Aorta (tissue), 5 donors: ENCODE data around the gene PRICKLE2. TPM values are rescaled to one million over a fixed set of nuclear protein-coding genes. Genes with fewer than 3 reads are reported as not detected.

Source experiments
- ATAC-seq: fragments of 200-7000 bp; cut with Tn5 transposase; one replicate; pipeline ENCODE4 v1.9.1; 2022; ENCODE audit warnings: moderate library complexity; ENCODE audit not compliant: low FRiP score
- DNase-seq, 2 donors: peaks; one replicate each; pipeline ENCODE4 v3.0.0-alpha.2; 2020
- H3K27ac ChIP-seq, 2 donors: one replicate each; pipeline ENCODE4 v1.5.1; 2013; ENCODE audit warnings: low read length in 2 of 2, mild to moderate bottlenecking in 2 of 2, moderate library complexity in 2 of 2, control low read depth in 1 of 2, inconsistent platforms in 1 of 2, low read depth in 1 of 2
- H3K27me3 ChIP-seq, 2 donors: one replicate each; pipeline ENCODE4 v1.6.1; 2013; ENCODE audit warnings: control low read depth in 1 of 2, low read length in 1 of 2, mild to moderate bottlenecking in 1 of 2, moderate library complexity in 1 of 2; ENCODE audit not compliant: insufficient read depth in 2 of 2, control insufficient read depth in 1 of 2
- H3K36me3 ChIP-seq, 2 donors: one replicate each; pipeline ENCODE4 v1.6.1; 2013; ENCODE audit warnings: control low read depth in 1 of 2, low read length in 1 of 2, mild to moderate bottlenecking in 1 of 2; ENCODE audit not compliant: insufficient read depth in 2 of 2, control insufficient read depth in 1 of 2
- H3K4me1 ChIP-seq, 2 donors: one replicate each; pipeline ENCODE4 v1.6.1; 2013; ENCODE audit warnings: low read length in 2 of 2, control low read depth in 1 of 2, mild to moderate bottlenecking in 1 of 2, moderate library complexity in 1 of 2; ENCODE audit not compliant: insufficient read depth in 2 of 2, control insufficient read depth in 1 of 2
- H3K4me3 ChIP-seq, 2 donors: one replicate each; pipeline ENCODE4 v1.5.1; 2013; ENCODE audit warnings: low read length in 2 of 2, control low read depth in 1 of 2, mild to moderate bottlenecking in 1 of 2
- H3K9me3 ChIP-seq: one replicate; pipeline ENCODE4 v1.6.1; 2013; ENCODE audit warnings: mild to moderate bottlenecking, low read length; ENCODE audit not compliant: control insufficient read depth
- WGBS, 2 donors: extraction: QIAGEN DNeasy Blood & Tissue Kit; methylation state at CpG; one replicate each; pipeline ENCODE4 v1.1.7; 2013; 5-methylcytosine and 5-hydroxymethylcytosine counted together
- intact Hi-C, 2 donors: fragments of 100-400 bp; cut with DNase I; formaldehyde crosslinking; loops; one replicate each; pipeline versions ENCODE4 v1.14.2 to v1.15.0; 2022
- polyA plus RNA-seq, 2 donors: library from polyadenylated mRNA; stranded (reverse); fragments of 200-250 nt; gene quantifications; one replicate each; pipeline ENCODE4 v1.2.3, GENCODE V29; 2013
- total RNA-seq, 2 donors: library from RNA; stranded (reverse); fragmentation: NEBNext Ultra II Directional; extraction: Animal tissue kit (Norgen Biotek cat#: 25700); gene quantifications; one replicate each; pipeline ENCODE4 v1.2.1, GENCODE V29; 2021
- donor health status: healthy with polysubstance abuse.
- donor health status: Bipolar disorder and iron deficiency.
- donor health status: DM: no; HTN: no; CAD: no.
- donor health status: DM: no; HTN: no; CAD: no.
- donor health status: DM: yes; HTN: yes; CAD: no.

Gene PRICKLE2
- total and polyA plus RNA-seq, 4 donors, result 2.1 to 42.1 (median 13.9) TPM

DNA sequence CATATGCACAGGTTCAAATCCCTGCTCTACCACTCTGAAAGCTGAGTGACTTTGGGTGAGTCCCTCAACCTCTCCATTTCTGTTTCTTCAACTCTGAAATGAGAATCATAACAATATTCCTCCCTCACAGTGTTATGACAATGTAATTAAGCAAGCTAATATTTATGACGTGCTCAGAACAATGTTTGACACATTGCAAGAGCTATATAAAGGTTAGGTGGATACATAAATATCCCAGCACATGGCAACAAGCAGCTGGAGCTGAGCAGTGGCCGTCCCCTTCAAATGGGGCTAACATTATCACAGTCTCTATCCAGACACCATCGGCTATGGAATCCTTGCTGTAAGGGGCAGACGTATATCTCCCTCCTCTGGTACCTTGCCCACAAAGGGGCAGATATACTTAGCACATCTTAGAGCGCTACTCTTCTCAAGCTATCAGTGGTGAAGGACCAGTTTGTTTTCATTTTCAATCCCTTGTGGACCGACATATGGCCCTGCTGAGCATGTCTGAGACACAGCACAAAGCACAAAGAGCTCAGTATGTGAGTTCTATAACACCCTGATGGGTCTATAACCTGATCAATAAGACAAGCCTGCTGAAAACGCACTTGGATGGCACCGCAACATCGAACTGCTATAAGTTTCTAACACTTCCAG is 80.9 kb downstream of the PRICKLE2 start:
- DNase-seq (no peak), ATAC-seq (no peak)
- intact Hi-C loops, result no loop called here
- Histone ChIP-seq H3K9me3 (no peaks in the 10 kb centered on the region), H3K4me1 (no peaks in the 10 kb centered on the region), H3K27me3 (no peaks in the 10 kb centered on the region), H3K36me3 (peaks cover 0 to 4% of the 10 kb centered on the region in 2 donors), H3K4me3 (no peak overlapping the region), H3K27ac (no peak overlapping the region)
- 83 to 87% methylated on average over 9 of the region's 9 CpGs for WGBS, 2 donors

DNA sequence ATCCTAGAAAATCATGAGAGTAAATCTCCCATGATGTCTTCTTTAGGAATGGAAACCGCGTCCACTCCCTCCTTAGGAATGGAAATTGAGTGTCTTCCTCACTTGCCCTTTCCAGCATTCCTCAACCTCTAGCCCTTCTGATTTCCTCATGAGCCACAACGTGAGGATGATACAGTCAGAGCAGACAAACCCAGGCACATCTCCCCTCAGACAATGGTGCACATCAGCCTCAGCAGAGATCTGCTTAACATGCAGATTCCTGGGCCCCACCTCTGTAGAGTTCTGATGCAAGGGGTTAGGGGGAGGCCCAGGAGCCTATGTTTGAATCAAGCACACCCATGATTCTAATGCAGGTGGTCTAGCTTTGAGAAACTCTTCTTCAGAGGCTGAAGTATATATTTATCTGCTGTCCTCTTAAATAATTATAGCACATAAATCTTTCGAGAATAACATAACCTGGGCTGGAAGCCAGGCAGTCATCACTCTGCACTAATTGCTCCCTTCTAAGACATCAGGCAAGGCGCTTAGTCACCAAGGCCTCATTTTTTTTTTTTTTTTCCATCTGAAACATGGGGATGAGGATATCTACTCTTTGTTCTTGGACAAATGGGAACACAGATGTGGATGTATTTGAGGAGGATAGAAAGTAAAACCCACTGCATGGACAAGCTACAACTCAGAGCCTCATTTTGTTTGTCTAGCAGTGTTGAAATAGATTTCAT is 81.7 kb downstream of the PRICKLE2 start:
- Histone ChIP-seq H3K27me3 (no peaks in the 10 kb centered on the region), H3K9me3 (no peaks in the 10 kb centered on the region), H3K27ac (no peak overlapping the region), H3K4me3 (no peak overlapping the region), H3K36me3 (peaks cover 0 to 4% of the 10 kb centered on the region in 2 donors), H3K4me1 (no peaks in the 10 kb centered on the region)
- WGBS, 2 donors, result 75 to 77% methylated on average over 5 of the region's 5 CpGs
- no peak for DNase-seq
- no peak for ATAC-seq
- intact Hi-C loops, result no loop called here

DNA sequence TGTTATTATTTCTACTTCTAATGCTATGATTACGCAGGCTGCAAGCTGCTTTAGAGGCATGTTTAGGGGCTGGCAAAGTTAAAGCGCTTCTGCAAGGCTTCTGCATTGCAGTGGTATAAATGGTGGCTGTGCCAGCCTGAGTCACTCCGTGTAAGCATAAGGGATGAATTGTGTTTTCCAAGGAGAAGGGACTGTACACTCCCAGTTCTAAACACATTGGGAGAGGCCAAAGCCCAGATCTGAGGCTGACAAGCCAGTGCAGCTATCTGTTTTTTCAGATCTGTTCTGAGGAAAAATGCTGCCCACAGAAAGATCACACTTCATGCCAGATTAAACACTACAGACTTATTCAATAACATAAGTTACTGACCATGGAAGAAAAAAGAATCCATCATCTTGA is 83.8 kb downstream of the PRICKLE2 start:
- Histone ChIP-seq H3K27me3 (no peaks in the 10 kb centered on the region), H3K4me3 (no peak overlapping the region), H3K4me1 (no peaks in the 10 kb centered on the region), H3K36me3 (peaks cover 2 to 3% of the 10 kb centered on the region in 2 donors), H3K9me3 (no peaks in the 10 kb centered on the region), H3K27ac (no peak overlapping the region)
- WGBS, 2 donors, result 23 to 30% methylated on average over 3 of the region's 3 CpGs
- ATAC-seq (no peak), DNase-seq (no peak)
- intact Hi-C loops, result no loop called here

DNA sequence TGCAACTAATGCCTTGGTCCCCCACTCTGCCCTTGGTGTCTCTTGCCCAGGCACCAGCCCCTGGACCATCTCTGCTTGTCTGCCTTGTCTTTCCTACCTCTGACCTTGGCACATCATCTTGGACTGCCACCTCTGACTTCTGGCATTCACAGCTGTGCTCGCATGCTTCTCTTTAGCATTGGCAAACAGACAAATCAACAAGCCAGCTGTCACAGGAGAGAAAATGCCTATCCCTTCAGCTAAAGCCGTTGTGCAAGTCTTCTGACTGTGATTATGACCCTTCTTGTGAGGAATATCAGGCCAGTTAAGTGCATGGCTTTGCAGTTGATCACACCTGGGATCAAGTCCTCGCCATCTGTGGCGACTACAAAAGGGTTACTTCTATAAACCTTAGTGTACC is 84.6 kb downstream of the PRICKLE2 start:
- Histone ChIP-seq H3K4me3 (no peak overlapping the region), H3K27ac (no peak overlapping the region), H3K9me3 (no peaks in the 10 kb centered on the region), H3K4me1 (no peaks in the 10 kb centered on the region), H3K27me3 (no peaks in the 10 kb centered on the region), H3K36me3 (peaks cover 2% of the 10 kb centered on the region in 2 donors)
- WGBS, 2 donors, result 75 to 86% methylated on average over 4 of the region's 4 CpGs
- intact Hi-C loops, result no loop called here
- ATAC-seq, result no peak
- no peak for DNase-seq

DNA sequence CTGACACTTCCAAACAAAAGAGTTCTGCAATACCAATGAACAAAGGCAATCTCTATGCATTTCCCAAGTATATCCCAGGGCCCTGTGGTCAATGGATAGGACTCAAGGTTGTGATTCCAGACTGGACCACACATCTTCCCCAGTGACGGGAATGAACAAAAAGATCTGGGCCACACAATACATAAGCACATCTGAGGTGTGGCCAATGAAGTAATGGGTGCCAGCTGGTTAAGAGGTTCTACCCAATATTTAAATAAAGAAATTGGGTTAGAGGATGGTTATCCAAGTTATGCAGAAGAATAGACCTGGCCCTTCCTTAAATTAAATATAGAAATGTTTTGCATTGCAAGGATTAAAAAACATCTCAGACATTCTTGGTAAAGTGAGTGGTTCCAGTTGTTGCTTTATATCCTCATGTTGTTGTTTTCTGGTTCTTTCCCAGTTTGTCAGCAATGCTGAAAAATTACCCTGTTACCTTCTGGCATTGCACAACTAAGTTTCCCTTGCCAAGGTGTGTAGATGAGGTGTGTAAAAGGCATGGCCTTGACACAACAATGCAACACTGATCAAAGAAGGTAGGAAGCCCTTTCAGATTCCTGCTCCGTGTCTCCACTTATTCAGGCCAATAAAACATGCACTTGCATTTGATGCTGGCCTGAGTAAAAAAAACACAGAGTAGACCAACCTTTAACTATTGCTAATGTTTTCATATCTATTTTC is 86.5 kb downstream of the PRICKLE2 start:
- no peaks in the 10 kb centered on the region for H3K4me1 ChIP-seq
- WGBS, 2 donors, result 87 to 92% methylated on average over 2 of the region's 2 CpGs
- DNase-seq (no peak), ATAC-seq (no peak)
- H3K27ac ChIP-seq, result no peak overlapping the region
- H3K4me3 ChIP-seq, result no peak overlapping the region
- H3K36me3 ChIP-seq, result peaks cover 2% of the 10 kb centered on the region in 2 donors
- intact Hi-C loops, result no loop called here
- H3K27me3 ChIP-seq, result no peaks in the 10 kb centered on the region
- H3K9me3 ChIP-seq, result no peaks in the 10 kb centered on the region

DNA sequence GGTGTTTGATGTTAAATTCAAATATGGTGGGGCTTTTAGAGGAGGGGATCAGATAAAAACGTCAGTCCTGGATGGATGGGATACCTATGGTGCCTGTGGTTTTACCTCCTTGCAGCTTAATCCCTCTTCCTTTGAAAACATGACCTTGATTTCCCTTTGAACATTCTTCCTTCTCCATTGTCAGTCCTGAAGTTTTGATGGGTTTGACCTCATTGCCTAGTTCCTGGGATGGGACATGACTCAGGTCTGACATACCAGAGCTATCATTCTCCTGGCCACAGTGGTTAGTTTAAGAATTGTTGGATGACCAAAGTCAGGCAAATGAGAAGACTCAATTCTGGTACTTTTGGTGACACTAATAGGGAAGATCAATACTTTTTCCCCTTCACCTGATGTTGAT is 87.2 kb downstream of the PRICKLE2 start:
- no peaks in the 10 kb centered on the region for H3K4me1 ChIP-seq
- no peaks in the 10 kb centered on the region for H3K27me3 ChIP-seq
- peaks cover 2% of the 10 kb centered on the region in 2 donors for H3K36me3 ChIP-seq
- H3K9me3 ChIP-seq, result no peaks in the 10 kb centered on the region
- 79 to 81% methylated on average over 1 of the region's 1 CpG for WGBS, 2 donors
- no peak for DNase-seq
- intact Hi-C loops, result no loop called here
- H3K4me3 ChIP-seq, result no peak overlapping the region
- no peak for ATAC-seq
- no peak overlapping the region for H3K27ac ChIP-seq

DNA sequence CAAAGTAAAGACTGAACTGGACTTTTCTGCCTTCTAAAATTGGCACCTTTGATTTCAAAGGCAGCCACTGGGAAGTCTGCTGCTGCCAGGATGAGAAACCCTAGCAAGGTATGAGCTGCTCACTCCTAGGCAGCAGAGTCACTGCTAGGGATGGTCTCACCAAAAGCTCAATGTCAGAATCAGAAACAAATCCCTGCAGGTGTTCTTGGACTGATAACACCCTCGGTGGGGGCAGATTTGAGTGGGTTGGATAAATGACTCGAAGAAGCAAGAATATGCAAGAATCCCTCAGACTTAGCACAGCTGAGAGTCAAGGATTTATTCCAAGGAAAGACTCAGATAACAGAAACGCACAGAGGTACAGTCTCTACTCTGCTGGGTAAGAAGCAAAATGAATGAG is 90.4 kb downstream of the PRICKLE2 start:
- H3K36me3 ChIP-seq, result peaks cover 2% of the 10 kb centered on the region in 2 donors
- intact Hi-C loops, result no loop called here
- H3K9me3 ChIP-seq, result no peaks in the 10 kb centered on the region
- no peak for DNase-seq
- WGBS, 2 donors, result 63 to 73% methylated on average over 3 of the region's 3 CpGs
- peaks cover 0 to 1% of the 10 kb centered on the region in 2 donors for H3K4me1 ChIP-seq
- H3K27ac ChIP-seq, result no peak overlapping the region
- no peaks in the 10 kb centered on the region for H3K27me3 ChIP-seq
- no peak for ATAC-seq
- H3K4me3 ChIP-seq, result no peak overlapping the region

DNA sequence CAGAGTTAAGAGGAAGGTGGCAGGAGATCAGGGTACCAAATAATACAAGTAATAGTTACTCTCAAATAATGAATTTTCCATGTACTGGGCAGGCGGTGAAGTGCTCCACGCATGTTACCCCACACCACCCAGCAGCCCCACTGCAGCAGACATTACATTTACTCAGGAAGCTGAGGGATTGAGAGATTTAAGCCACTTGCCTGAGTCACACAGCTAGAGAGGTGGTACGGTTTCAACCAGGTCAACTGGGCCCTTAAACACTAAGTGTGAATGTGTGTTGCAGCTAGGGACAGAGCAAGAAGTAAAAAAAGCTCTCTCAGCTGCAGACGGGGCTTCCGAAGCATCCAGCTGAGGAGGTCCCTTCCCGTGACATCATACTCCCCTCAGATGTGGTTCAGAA is 91.3 kb downstream of the PRICKLE2 start:
- no peak overlapping the region for H3K27ac ChIP-seq
- WGBS, 2 donors, result 93 to 96% methylated on average over 6 of the region's 6 CpGs
- no peak for DNase-seq
- no peaks in the 10 kb centered on the region for H3K27me3 ChIP-seq
- H3K9me3 ChIP-seq, result no peaks in the 10 kb centered on the region
- H3K4me1 ChIP-seq, result peaks cover 0 to 1% of the 10 kb centered on the region in 2 donors
- no peak for ATAC-seq
- peaks cover 2% of the 10 kb centered on the region in 2 donors for H3K36me3 ChIP-seq
- intact Hi-C loops, result no loop called here
- H3K4me3 ChIP-seq, result no peak overlapping the region
